Coronary artery (tissue), 2 donors: ENCODE data around the gene CD8A.
A peak's percentile ranks its signal among the peaks of the same experiment; 100 is the strongest.

Experiments
- DNase-seq: peaks from one replicate; pipeline ENCODE4 v3.0.0-alpha.2; 2017; ENCODE audit warnings: low spot score
- H3K27ac ChIP-seq, 2 donors: fragments of 200-600 bp; sonication (generic); one replicate each; pipeline ENCODE4 v1.5.1; 2016 to 2019
- H3K4me3 ChIP-seq: fragments of 200-600 bp; sonication (generic); 2 replicates; pipeline ENCODE4 v1.5.1; 2016; ENCODE audit warnings: mild to moderate bottlenecking, moderate library complexity
- CTCF ChIP-seq: fragments of 200-600 bp; sonication (generic); IDR thresholded peaks from one replicate; pipeline ENCODE4 v1.5.1; 2019; ENCODE audit warnings: antibody characterized with exemption

The CD8A gene

GRCh38 chr2:86807133-86807467 lies 16.4 kb upstream of the CD8A start:
- Histone ChIP-seq H3K4me3 (peak overlapping the region; percentile 64), H3K27ac (no peak overlapping the region)
- no peak for TF ChIP-seq CTCF
- DNase-seq: no peak

- no peak for DNase-seq
- Histone ChIP-seq H3K27ac (no peak overlapping the region), H3K4me3 (no peak overlapping the region)
- no peak for TF ChIP-seq CTCF
Observed at GRCh38 chr2:86806059-86806857, 15.5 kb upstream of the CD8A start.

GRCh38 chr2:86800856-86801567 lies 10.3 kb upstream of the CD8A start:
- no peak overlapping the region for H3K4me3 ChIP-seq
- no peak for DNase-seq
- TF ChIP-seq CTCF: no peak
- H3K27ac ChIP-seq: no peak overlapping the region

GRCh38 chr2:86794861-86795260 lies 4.1 kb upstream of the CD8A start:
- TF ChIP-seq CTCF: no peak
- no peak overlapping the region for H3K27ac ChIP-seq
- DNase-seq: no peak
- no peak overlapping the region for H3K4me3 ChIP-seq

GRCh38 chr2:86793752-86794151 lies 3.0 kb upstream of the CD8A start:
- no peak overlapping the region for H3K4me3 ChIP-seq
- no peak overlapping the region for H3K27ac ChIP-seq
- DNase-seq: no peak
- TF ChIP-seq CTCF: no peak

- no peak for TF ChIP-seq CTCF
- Histone ChIP-seq H3K4me3 (no peak overlapping the region), H3K27ac (no peak overlapping the region)
- no peak for DNase-seq
Observed at GRCh38 chr2:86791573-86791972, 860 bp upstream of the CD8A start.
